ENCODE data around the gene PPHLN1. TPM values are rescaled to one million over a fixed set of nuclear protein-coding genes. Genes with fewer than 3 reads are reported as not detected.

PPHLN1 gene
- 76.2 and 76.5 TPM in 2 replicates for total RNA-seq

GRCh38 chr12:42325653-42326474, at the start of gene PPHLN1, which contains the start of gene ZCRB1:
Gene PPHLN1, plus strand, starts transcription at chr12:42326167. Its CDS starts 9,736 bp downstream, at chr12:42335903.
Gene ZCRB1, minus strand, starts transcription at chr12:42326094. Its CDS starts 1,992 bp downstream, at chr12:42324102.

Other genes with a start within 250 kb of the PPHLN1 start
- 15.6 and 16.9 TPM in 2 replicates for gene GXYLT1, start 181.3 kb upstream of the PPHLN1 start, total RNA-seq
- gene YAF2, start 87.9 kb upstream of the PPHLN1 start, total RNA-seq = 11.5 and 14.8 TPM in 2 replicates
- 17.2 and 22.5 TPM in 2 replicates for gene ZCRB1, start 73 bp upstream of the PPHLN1 start, total RNA-seq